Stimulated activated CD8-positive, alpha-beta memory T cell treated with anti-CD3 and anti-CD28 coated beads, Interleukin-2, amount 100 ng/mL, for 1 hour (primary cell): ENCODE measurements around the gene PIP.
"Not testable (repeated sequence)": the region's sequence is repeated elsewhere in the genome, so short reads cannot be mapped to it uniquely, and the experiment has no call there.

Experiments used
- DNase-seq, 2 donors: peaks; one replicate each; pipeline ENCODE4 v3.0.0-alpha.2; 2020; ENCODE audit warnings: low read depth in 2 of 2

Gene PIP

DNA sequence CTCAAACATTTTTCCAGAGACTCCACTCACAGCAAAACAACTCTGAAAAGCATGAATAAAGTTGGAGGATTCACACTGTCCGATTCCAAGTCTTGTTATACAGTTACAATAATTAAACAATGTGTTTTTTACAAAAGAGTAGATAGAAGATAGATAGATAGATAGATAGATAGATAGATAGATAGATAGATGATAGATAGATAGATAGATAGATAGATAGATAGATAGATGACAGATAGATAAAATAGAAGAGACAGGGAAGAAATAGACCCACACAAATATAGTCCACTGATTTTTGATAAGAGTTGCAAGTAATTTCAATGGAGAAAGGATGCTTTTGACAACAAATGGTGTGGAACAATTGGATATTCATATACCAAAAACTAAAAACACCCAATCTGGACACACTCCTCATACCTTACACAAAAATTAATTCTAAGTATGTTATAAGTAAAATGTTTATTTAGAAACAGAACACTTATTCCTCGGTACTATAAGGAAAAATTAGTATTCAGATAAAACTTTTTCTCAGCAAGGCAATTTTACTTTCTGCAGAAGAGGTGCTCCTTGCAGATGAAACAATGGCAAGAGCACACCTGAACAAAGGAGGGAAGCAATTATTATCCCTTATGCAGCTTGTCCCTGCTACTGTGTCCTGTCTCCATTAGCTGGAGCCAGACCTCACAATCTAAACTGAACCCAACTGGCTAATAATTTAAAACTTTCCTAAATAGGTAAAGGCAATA lies 45.7 kb downstream of the PIP start:
- DNase-seq: no peak

DNA sequence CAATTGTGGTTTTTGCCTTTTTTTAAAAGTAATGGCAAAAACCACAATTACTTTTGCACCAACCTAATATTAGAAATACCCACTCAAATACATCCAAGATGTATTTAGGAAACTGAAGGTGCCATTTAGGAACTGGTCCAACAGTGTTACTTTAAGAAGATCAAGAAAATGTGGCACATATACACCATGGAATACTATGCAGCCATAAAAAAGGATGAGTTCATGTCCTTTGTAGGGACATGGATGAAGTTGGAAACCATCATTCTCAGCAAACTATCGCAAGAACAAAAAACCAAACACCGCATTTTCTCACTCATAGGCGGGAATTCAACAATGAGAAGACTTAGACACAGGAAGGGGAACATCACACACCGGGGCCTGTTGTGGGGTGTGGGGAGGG lies 48.9 kb downstream of the PIP start:
- not testable (repeated sequence) for DNase-seq

DNA sequence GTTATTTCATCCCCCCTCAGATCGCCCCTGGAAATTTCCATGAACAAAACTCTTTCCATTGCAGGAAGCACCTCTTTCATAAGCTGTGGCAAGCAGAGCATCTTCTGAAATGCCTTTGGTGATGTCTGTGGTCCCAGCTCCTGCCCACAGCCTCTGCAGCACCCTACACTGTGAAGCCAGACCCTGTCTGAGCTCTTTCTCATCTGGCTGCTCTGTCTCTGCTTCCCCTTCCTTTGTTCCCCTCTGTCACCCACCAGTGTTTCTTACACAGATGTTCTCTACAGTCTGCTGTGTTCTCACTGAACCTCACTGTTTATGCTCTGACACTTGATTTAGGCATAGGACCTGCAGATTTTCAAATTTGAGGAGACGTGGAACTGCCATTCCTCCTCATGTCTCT lies 49.5 kb downstream of the PIP start:
- no peak for DNase-seq

DNA sequence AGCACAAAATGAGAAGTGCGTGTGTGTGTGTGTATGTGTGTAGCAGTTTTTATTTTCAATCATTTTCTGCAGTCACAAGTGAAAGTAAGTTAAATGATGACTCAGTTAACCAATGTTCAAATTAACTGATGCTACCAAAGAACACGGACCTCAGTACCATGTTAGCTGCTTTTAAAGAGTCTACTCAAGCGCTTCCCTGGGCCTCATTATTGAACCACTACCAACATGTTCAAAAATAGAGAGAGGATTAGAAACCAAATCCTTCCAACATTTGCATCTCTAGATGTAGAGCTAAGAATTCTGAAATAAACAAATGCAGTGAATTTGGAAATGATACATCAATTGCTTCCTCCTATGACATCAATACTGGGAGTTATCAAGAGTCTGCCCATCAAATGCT lies 51.1 kb downstream of the PIP start, which contains the start of gene TAS2R39:
TAS2R39 (plus strand) TSS at position 396 of the 400 bp plus-strand sequence; CDS start at position 396, 0 bp downstream.
- DNase-seq: no peak

DNA sequence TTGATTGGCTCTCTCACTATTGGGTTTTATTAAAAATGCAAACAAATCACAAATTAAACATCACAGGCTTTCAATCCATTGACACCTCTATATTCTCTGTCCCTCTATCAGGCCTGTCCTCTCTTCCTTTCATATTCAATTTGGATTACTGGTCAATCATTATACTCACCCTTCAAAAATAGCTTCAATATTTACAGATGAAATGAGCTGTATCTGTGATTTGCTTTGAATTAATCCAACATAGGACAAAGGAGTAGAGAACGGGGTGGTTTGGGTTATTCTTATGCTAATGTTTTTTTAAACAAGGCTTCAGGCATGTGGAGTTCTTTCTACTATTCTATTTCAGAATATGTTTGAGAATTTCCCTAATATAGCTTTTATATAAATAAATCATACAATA lies 53.7 kb downstream of the PIP start:
- no peak for DNase-seq

DNA sequence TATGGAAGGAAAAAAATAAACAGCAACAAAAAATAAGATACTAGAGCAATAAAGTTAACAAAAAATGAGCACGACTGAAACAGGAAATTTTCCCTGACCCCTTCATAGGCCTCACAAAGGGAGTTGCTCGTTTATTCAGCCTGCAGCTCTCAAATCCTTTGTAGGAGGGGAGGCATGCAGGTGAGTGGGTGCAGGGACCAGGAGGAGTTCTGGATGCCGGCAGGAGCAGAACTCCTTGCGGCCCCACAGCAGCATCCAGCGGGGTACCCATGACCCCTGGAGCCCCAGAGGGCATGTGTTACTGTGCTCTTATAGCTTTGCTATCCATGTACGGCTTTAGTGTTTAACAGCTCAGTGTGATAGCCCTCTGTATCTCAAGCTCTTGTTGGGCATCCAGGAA lies 57.1 kb downstream of the PIP start:
- DNase-seq: no peak
